IMR-90 (cell line): ENCODE results near the gene NALF2. TPM values are rescaled to one million over a fixed set of nuclear protein-coding genes. Genes with fewer than 3 reads are reported as not detected.

Experiments used
- ATAC-seq: fragments of 200-7000 bp; cut with Tn5 transposase; 2 replicates; pipeline ENCODE4 v1.9.1; 2020; ENCODE audit warnings: low read depth, mild to moderate bottlenecking, moderate library complexity
- BruUV-seq: library from RNA; stranded (reverse); fragments of 400-500 nt; replicated peaks from 2 replicates; lab custom pipeline; 2021; lab: Mats Ljungman, UMichigan
- CTCF ChIA-PET: fragments of 300-600 bp; formaldehyde crosslinking; extraction: SDS; loops from one replicate; lab custom pipeline; 2021; ENCODE audit warnings: antibody characterized with exemption; lab: Yijun Ruan, JAX
- POLR2A ChIA-PET: fragments of 300-600 bp; sonication (Branson Sonifier 250); formaldehyde crosslinking; loops from one replicate; lab custom pipeline; 2022; ENCODE audit warnings: antibody characterized with exemption; ENCODE audit not compliant: unreplicated experiment; lab: Charles Lee
- DNase-seq: peaks from one replicate; pipeline ENCODE4 v3.0.0; 2013
- H2AFZ ChIP-seq: replicated peaks from 2 replicates; pipeline ENCODE3; 2013; ENCODE audit warnings: low read length, mild to moderate bottlenecking; ENCODE audit not compliant: poor library complexity
- H2AK5ac ChIP-seq: 2 replicates; pipeline ENCODE4 v1.6.1; 2013; ENCODE audit warnings: low read depth, low read length, inconsistent platforms
- H2AK9ac ChIP-seq: replicated peaks from 2 replicates; pipeline ENCODE3; 2013; ENCODE audit warnings: mild to moderate bottlenecking, low read depth, low read length, moderate library complexity; ENCODE audit not compliant: poor library complexity
- H2BK120ac ChIP-seq: 2 replicates; pipeline ENCODE4 v1.6.1; 2013; ENCODE audit warnings: low read depth, low read length, inconsistent platforms
- H2BK15ac ChIP-seq: 3 replicates; pipeline ENCODE4 v1.6.1; 2013; ENCODE audit warnings: low read depth, low read length, inconsistent platforms
- H2BK20ac ChIP-seq: 2 replicates; pipeline ENCODE4 v1.6.1; 2013; ENCODE audit warnings: low read depth, mild to moderate bottlenecking, inconsistent platforms, low read length, moderate library complexity
- H2BK5ac ChIP-seq: 2 replicates; pipeline ENCODE4 v1.6.1; 2013; ENCODE audit warnings: mild to moderate bottlenecking, low read depth, low read length, inconsistent platforms; ENCODE audit not compliant: poor library complexity, severe bottlenecking
- H3K14ac ChIP-seq: replicated peaks from 2 replicates; pipeline ENCODE4 v1.6.1; 2013; ENCODE audit warnings: low read depth, low read length, inconsistent platforms
- H3K18ac ChIP-seq: 2 replicates; pipeline ENCODE4 v1.6.1; 2013; ENCODE audit warnings: low read depth, low read length, control low read depth
- H3K23ac ChIP-seq: 2 replicates; pipeline ENCODE4 v1.6.1; 2013; ENCODE audit warnings: low read depth, low read length, inconsistent platforms
- H3K27ac ChIP-seq: 2 replicates; pipeline ENCODE4 v1.5.1; 2013; ENCODE audit warnings: mild to moderate bottlenecking, control low read depth, low read length; ENCODE audit not compliant: insufficient read depth
- H3K27me3 ChIP-seq: 2 replicates; pipeline ENCODE4 v1.6.1; 2013; ENCODE audit warnings: low read length; ENCODE audit not compliant: control insufficient read depth, insufficient read depth
- H3K36me3 ChIP-seq: 2 replicates; pipeline ENCODE4 v1.6.1; 2013; ENCODE audit warnings: low read length, mixed read lengths; ENCODE audit not compliant: control insufficient read depth, insufficient read depth
- H3K4ac ChIP-seq: 2 replicates; pipeline ENCODE4 v1.6.1; 2013; ENCODE audit warnings: low read depth, low read length, inconsistent platforms
- H3K4me1 ChIP-seq: 2 replicates; pipeline ENCODE4 v1.6.1; 2013; ENCODE audit warnings: low read length, mixed read lengths; ENCODE audit not compliant: control insufficient read depth, insufficient read depth
- H3K4me2 ChIP-seq: 2 replicates; pipeline ENCODE4 v1.6.1; 2013; ENCODE audit warnings: low read depth, mild to moderate bottlenecking, control low read depth, low read length, moderate library complexity
- H3K4me3 ChIP-seq: 2 replicates; pipeline ENCODE4 v1.5.1; 2013; ENCODE audit warnings: low read depth, mild to moderate bottlenecking, control low read depth, low read length, moderate library complexity; ENCODE audit not compliant: insufficient read depth
- H3K56ac ChIP-seq: 2 replicates; pipeline ENCODE4 v1.6.1; 2013; ENCODE audit warnings: low read length, inconsistent platforms; ENCODE audit not compliant: insufficient read depth; ENCODE audit errors: extremely low read depth
- H3K79me1 ChIP-seq, 2 experiments: 2 replicates each; pipeline ENCODE4 v1.6.1; 2013; ENCODE audit warnings: low read length in 2 of 2, inconsistent platforms in 1 of 2, low read depth in 1 of 2
- H3K9ac ChIP-seq: 2 replicates; pipeline ENCODE4 v1.6.1; 2013; ENCODE audit warnings: low read depth, low read length, control low read depth
- H3K9me1 ChIP-seq: 2 replicates; pipeline ENCODE4 v1.6.1; 2013; ENCODE audit warnings: low read length, inconsistent platforms; ENCODE audit not compliant: insufficient read depth
- H3K9me3 ChIP-seq: 2 replicates; pipeline ENCODE4 v1.6.1; 2013; ENCODE audit warnings: low read length; ENCODE audit not compliant: control insufficient read depth, insufficient read depth
- H4K20me1 ChIP-seq: 2 replicates; pipeline ENCODE4 v1.6.1; 2013; ENCODE audit warnings: low read length, inconsistent platforms; ENCODE audit not compliant: insufficient read depth
- H4K5ac ChIP-seq: 2 replicates; pipeline ENCODE4 v1.6.1; 2013; ENCODE audit warnings: mild to moderate bottlenecking, low read depth, low read length, control low read depth
- H4K8ac ChIP-seq, 2 experiments: 2 replicates each; pipeline ENCODE4 v1.6.1; 2013; ENCODE audit warnings: low read depth in 2 of 2, low read length in 2 of 2, control low read depth in 1 of 2, inconsistent platforms in 1 of 2
- H4K91ac ChIP-seq: 2 replicates; pipeline ENCODE4 v1.6.1; 2013; ENCODE audit warnings: low read depth, low read length, inconsistent platforms; ENCODE audit not compliant: insufficient read depth
- BHLHE40 ChIP-seq: fragments of 150-350 bp; IDR thresholded peaks from 2 replicates; pipeline ENCODE4 v1.6.1; 2016; ENCODE audit warnings: mild to moderate bottlenecking, low read depth, low read length
- CEBPB ChIP-seq: IDR thresholded peaks from 2 replicates; pipeline ENCODE4 v1.6.1; 2012; ENCODE audit warnings: low read depth, low read length, improper control_type of control experiment
- CHD1 ChIP-seq: IDR thresholded peaks from 2 replicates; pipeline ENCODE4 v1.6.1; 2012; ENCODE audit warnings: low read depth, low read length, improper control_type of control experiment
- CTCF ChIP-seq: conservative IDR thresholded peaks from 2 replicates; pipeline ENCODE4 v1.5.1; 2012; ENCODE audit warnings: mild to moderate bottlenecking, low read depth, low read length, improper control_type of control experiment
- ELK1 ChIP-seq: fragments of 150-350 bp; IDR thresholded peaks from 2 replicates; pipeline ENCODE4 v1.6.1; 2016; ENCODE audit warnings: low read depth, mild to moderate bottlenecking, low read length, moderate library complexity, borderline replicate concordance
- FOS ChIP-seq: fragments of 150-350 bp; IDR thresholded peaks from 2 replicates; pipeline ENCODE4 v1.6.1; 2016; ENCODE audit warnings: low read depth, low read length
- MAFK ChIP-seq: IDR thresholded peaks from 2 replicates; pipeline ENCODE4 v1.6.1; 2012; ENCODE audit warnings: low read depth, low read length, improper control_type of control experiment
- MAZ ChIP-seq: IDR thresholded peaks from 2 replicates; pipeline ENCODE4 v1.6.1; 2012; ENCODE audit warnings: low read depth, mild to moderate bottlenecking, low read length, improper control_type of control experiment, moderate library complexity, borderline replicate concordance
- MXI1 ChIP-seq: IDR thresholded peaks from 2 replicates; pipeline ENCODE4 v1.6.1; 2012; ENCODE audit warnings: low read depth, mild to moderate bottlenecking, low read length, moderate library complexity, borderline replicate concordance
- NFE2L2 ChIP-seq: fragments of 150-350 bp; IDR thresholded peaks from 2 replicates; pipeline ENCODE4 v1.6.1; 2016; ENCODE audit warnings: low read depth, mild to moderate bottlenecking, low read length
- POLR2A ChIP-seq: IDR thresholded peaks from 2 replicates; pipeline ENCODE4 v1.6.1; 2012; ENCODE audit warnings: mild to moderate bottlenecking, low read depth, low read length
- RAD21 ChIP-seq: IDR thresholded peaks from 2 replicates; pipeline ENCODE4 v1.6.1; 2012; ENCODE audit warnings: low read length, improper control_type of control experiment
- RCOR1 ChIP-seq: IDR thresholded peaks from 2 replicates; pipeline ENCODE4 v1.6.1; 2012; ENCODE audit warnings: mild to moderate bottlenecking, low read length, improper control_type of control experiment; ENCODE audit not compliant: insufficient replicate concordance
- RFX5 ChIP-seq: IDR thresholded peaks from 2 replicates; pipeline ENCODE4 v1.8.0; 2012; ENCODE audit warnings: low read depth, mild to moderate bottlenecking, low read length, moderate library complexity
- SMC3 ChIP-seq: fragments of 150-350 bp; IDR thresholded peaks from 2 replicates; pipeline ENCODE4 v1.6.1; 2016; ENCODE audit warnings: low read depth, mild to moderate bottlenecking, antibody characterized with exemption, low read length, moderate library complexity
- USF2 ChIP-seq: fragments of 150-350 bp; IDR thresholded peaks from 2 replicates; pipeline ENCODE4 v1.6.1; 2017; ENCODE audit warnings: mild to moderate bottlenecking, antibody characterized with exemption, low read length, low read depth
- WGBS, 2 experiments: methylation state at CpG; one replicate each; pipeline versions ENCODE4 v1.1.5 to v1.1.7; 2013; ENCODE audit warnings: missing lambda C conversion rate in 2 of 2; ENCODE audit not compliant: insufficient read length in 1 of 2; ENCODE audit errors: extremely low coverage in 2 of 2; 5-methylcytosine and 5-hydroxymethylcytosine counted together
- dilution Hi-C: fragments of 300-500 bp; cut with HindIII; formaldehyde crosslinking; loops from one replicate; pipeline ENCODE4 v1.14.3; 2018; ENCODE audit warnings: low sequenced_read_pairs; ENCODE audit not compliant: unreplicated experiment
- in situ Hi-C: fragments of 300-500 bp; cut with MboI; formaldehyde crosslinking; loops from 3 replicates; pipeline ENCODE4 v1.14.3; 2019; ENCODE audit warnings: low sequenced_read_pairs, inconsistent platforms, mixed read lengths
- intact Hi-C: fragments of 100-400 bp; cut with micrococcal nuclease; formaldehyde crosslinking; loops from 2 replicates; pipeline ENCODE4 v1.10.0; 2022
- polyA plus RNA-seq, 3 experiments: library from polyadenylated mRNA; depleted of rRNA; stranded (reverse); fragments of >200 nt; gene quantifications; 2 replicates each; pipeline ENCODE4 v1.2.3, GENCODE V29; 2012; ENCODE audit warnings: low replicate concordance in 1 of 3
- total RNA-seq: library from RNA; depleted of rRNA; stranded (reverse); fragments of >200 nt; gene quantifications from 2 replicates; pipeline ENCODE4 v1.2.3, GENCODE V29; 2012

The NALF2 gene
- total and polyA plus RNA-seq, 2 of the 4 experiments (the other 2 are of a cell fraction): not detected

GRCh38 chrX:69466546-69466945 lies 37.6 kb upstream of the NALF2 start:
- H2AK5ac ChIP-seq: no peak overlapping the region
- no peaks in the 10 kb centered on the region for H3K4me1 ChIP-seq
- no peak overlapping the region for H3K56ac ChIP-seq
- H3K27ac ChIP-seq: no peak overlapping the region
- no peaks in the 10 kb centered on the region for H3K79me1 ChIP-seq
- H2AK9ac ChIP-seq: no peak overlapping the region
- ATAC-seq (no peak), DNase-seq (no peak)
- dilution Hi-C loops (no loop called here), in situ Hi-C loops (no loop called here), intact Hi-C loops (no loop called here)
- H3K4me3 ChIP-seq: no peak overlapping the region
- no peak overlapping the region for H3K14ac ChIP-seq
- H3K4ac ChIP-seq: no peak overlapping the region
- WGBS, 2 experiments: no CpG with 5 or more reads among the region's 1 CpG
- H4K91ac ChIP-seq: no peak overlapping the region
- POLR2A ChIA-PET: no interaction called here
- no peak overlapping the region for H2BK15ac ChIP-seq
- H2AFZ ChIP-seq: no peak overlapping the region
- no peaks in the 10 kb centered on the region for H4K20me1 ChIP-seq
- no peak overlapping the region for H2BK20ac ChIP-seq
- H2BK5ac ChIP-seq: no peak overlapping the region
- H3K4me2 ChIP-seq: no peak overlapping the region
- CTCF ChIA-PET: no interaction called here
- no peaks in the 10 kb centered on the region for H3K9me3 ChIP-seq
- H3K23ac ChIP-seq: no peak overlapping the region
- H3K36me3 ChIP-seq: no peaks in the 10 kb centered on the region
- no peak for TF ChIP-seq RAD21
- TF ChIP-seq POLR2A: no peak
- no peak for TF ChIP-seq USF2
- no peak for TF ChIP-seq RCOR1
- TF ChIP-seq ELK1: no peak
- no peak for TF ChIP-seq NFE2L2
- TF ChIP-seq CEBPB: no peak
- no peak for TF ChIP-seq FOS
- TF ChIP-seq MXI1: no peak
- no peak for TF ChIP-seq MAZ
- no peak for TF ChIP-seq SMC3
- no peak for TF ChIP-seq CTCF
- no peak for TF ChIP-seq CHD1
- TF ChIP-seq BHLHE40: no peak
- TF ChIP-seq RFX5: no peak
- TF ChIP-seq MAFK: no peak
- H4K8ac ChIP-seq: no peak overlapping the region
- no peak overlapping the region for H3K18ac ChIP-seq
- BruUV-seq: no TSS peak
- no peak overlapping the region for H3K9ac ChIP-seq
- H2BK120ac ChIP-seq: no peak overlapping the region
- H3K27me3 ChIP-seq: no peaks in the 10 kb centered on the region
- no peaks in the 10 kb centered on the region for H3K9me1 ChIP-seq
- no peak overlapping the region for H4K5ac ChIP-seq
